AG09319 (cell line): Measurements from ENCODE around the gene RAC3.

Source experiments
- DNase-seq: peaks from one replicate; pipeline ENCODE4 v3.0.0-alpha.2; 2010; ENCODE audit warnings: low read depth; ENCODE audit errors: extremely low read depth
- TF ChIP-seq, protein P1 (sequence below): IDR thresholded peaks from 2 replicates; pipeline ENCODE4 v1.5.1; 2011; ENCODE audit warnings: low read depth, mild to moderate bottlenecking, inconsistent platforms, low read length, moderate library complexity

Gene RAC3

GRCh38 chr17:82083009-82083408, 51.5 kb downstream of the RAC3 start:
- no peak for DNase-seq
- TF ChIP-seq, protein P1, sequence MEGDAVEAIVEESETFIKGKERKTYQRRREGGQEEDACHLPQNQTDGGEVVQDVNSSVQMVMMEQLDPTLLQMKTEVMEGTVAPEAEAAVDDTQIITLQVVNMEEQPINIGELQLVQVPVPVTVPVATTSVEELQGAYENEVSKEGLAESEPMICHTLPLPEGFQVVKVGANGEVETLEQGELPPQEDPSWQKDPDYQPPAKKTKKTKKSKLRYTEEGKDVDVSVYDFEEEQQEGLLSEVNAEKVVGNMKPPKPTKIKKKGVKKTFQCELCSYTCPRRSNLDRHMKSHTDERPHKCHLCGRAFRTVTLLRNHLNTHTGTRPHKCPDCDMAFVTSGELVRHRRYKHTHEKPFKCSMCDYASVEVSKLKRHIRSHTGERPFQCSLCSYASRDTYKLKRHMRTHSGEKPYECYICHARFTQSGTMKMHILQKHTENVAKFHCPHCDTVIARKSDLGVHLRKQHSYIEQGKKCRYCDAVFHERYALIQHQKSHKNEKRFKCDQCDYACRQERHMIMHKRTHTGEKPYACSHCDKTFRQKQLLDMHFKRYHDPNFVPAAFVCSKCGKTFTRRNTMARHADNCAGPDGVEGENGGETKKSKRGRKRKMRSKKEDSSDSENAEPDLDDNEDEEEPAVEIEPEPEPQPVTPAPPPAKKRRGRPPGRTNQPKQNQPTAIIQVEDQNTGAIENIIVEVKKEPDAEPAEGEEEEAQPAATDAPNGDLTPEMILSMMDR = no peak
